K562 (cell line): Measurements from ENCODE around the gene CIB1. TPM values are rescaled to one million over a fixed set of nuclear protein-coding genes. Genes with fewer than 3 reads are reported as not detected.

Experiments
- CCNT2 ChIP-seq: IDR thresholded peaks from 2 replicates; pipeline ENCODE4 v1.6.1; 2011; ENCODE audit warnings: borderline replicate concordance, low read depth, mild to moderate bottlenecking, moderate library complexity, mixed read lengths, low read length; ENCODE audit not compliant: insufficient read length; ENCODE audit errors: extremely low read depth
- ELF2 ChIP-seq: fragments of 250-450 bp; sonication (Bioruptor Pico); IDR thresholded peaks from 2 replicates; pipeline ENCODE4 v1.5.0; 2021; ENCODE audit warnings: mild to moderate bottlenecking
- FUS ChIP-seq: fragments of 200-400 bp; formaldehyde crosslinking; optimal IDR thresholded peaks from 2 replicates; pipeline ENCODE3; 2017; ENCODE audit warnings: low read depth, low read length
- GTF2E2 ChIP-seq: fragments of 200-800 bp; sonication (Bioruptor generic); IDR thresholded peaks from 2 replicates; pipeline ENCODE4 v1.6.1; 2016; ENCODE audit warnings: missing genetic modification characterization, missing compliant biosample characterization
- HCFC1 ChIP-seq: IDR thresholded peaks from 2 replicates; pipeline ENCODE4 v1.6.1; 2012; ENCODE audit warnings: low read depth, low read length, improper control_type of control experiment
- HSF4 ChIP-seq: fragments of 250-450 bp; sonication (Bioruptor Pico); IDR thresholded peaks from 2 replicates; pipeline ENCODE4 v2.1.2; 2022; ENCODE audit warnings: mild to moderate bottlenecking, moderate library complexity, borderline replicate concordance
- POLR2A ChIP-seq: fragments of 450-650 bp; conservative IDR thresholded peaks from 2 replicates; pipeline ENCODE4 v1.6.1; 2016
- RBBP5 ChIP-seq: fragments of 200-600 bp; sonication (generic); IDR thresholded peaks from 2 replicates; pipeline ENCODE4 v1.6.1; 2012; ENCODE audit warnings: borderline replicate concordance, mild to moderate bottlenecking, low read length, control low read depth, inconsistent platforms; ENCODE audit not compliant: insufficient read depth, poor library complexity, severe bottlenecking
- SNIP1 ChIP-seq: fragments of 450-650 bp; IDR thresholded peaks from 2 replicates; pipeline ENCODE4 v1.7.1; 2017; ENCODE audit warnings: low read depth, mild to moderate bottlenecking
- ZBTB1 ChIP-seq: sonication (generic); formaldehyde crosslinking; IDR thresholded peaks from 2 replicates; pipeline ENCODE4 v1.8.1; 2023; ENCODE audit warnings: missing genetic modification reagents, low read depth, mild to moderate bottlenecking, borderline replicate concordance
- polyA plus RNA-seq, 8 experiments: library from polyadenylated mRNA; depleted of rRNA in 4 of 8; stranded (reverse) in 5 of 8; unstranded in 3 of 8; fragments of >200 nt; fragmentation: Nextera tagmentation in 2 of 8; fragmentation: Illumina TruSeq in 1 of 8; extraction: Ambion mirVana in 2 of 8; extraction: Trizol in 1 of 8; gene quantifications; 2 replicates each; pipeline versions ENCODE4 v1.2.1 to v1.2.3, GENCODE V29; 2011 to 2014; ENCODE audit warnings: inconsistent platforms in 1 of 8, missing spikeins in 1 of 8
- total RNA-seq, 7 experiments: library from RNA; depleted of rRNA in 6 of 7; stranded (reverse); fragments of >200 nt in 6 of 7; fragmentation: Illumina TruSeq in 2 of 7; extraction: Trizol in 2 of 7; gene quantifications; 2 replicates each; pipeline versions ENCODE4 v1.2.1 to v1.2.3, GENCODE V29; 2011 to 2021; ENCODE audit warnings: low replicate concordance in 1 of 7
- TF ChIP-seq, protein P1 (sequence below): sonication (generic); formaldehyde crosslinking; IDR thresholded peaks from 2 replicates; pipeline ENCODE4 v1.8.1; 2022; ENCODE audit warnings: missing genetic modification reagents
- TF ChIP-seq, protein P2 (sequence below): fragments of 250-450 bp; sonication (Bioruptor Pico); IDR thresholded peaks from 2 replicates; pipeline ENCODE4 v1.6.1; 2021; ENCODE audit warnings: mild to moderate bottlenecking
- TF ChIP-seq, protein P3 (sequence below): fragments of 150-350 bp; IDR thresholded peaks from 2 replicates; pipeline ENCODE4 v1.6.1; 2014; ENCODE audit warnings: low read depth, mild to moderate bottlenecking, low read length, borderline replicate concordance
- TF ChIP-seq, protein P4 (sequence below): sonication (generic); formaldehyde crosslinking; IDR thresholded peaks from 2 replicates; pipeline ENCODE4 v1.8.1; 2023; ENCODE audit warnings: mild to moderate bottlenecking, missing genetic modification reagents
- TF ChIP-seq, protein P5 (sequence below): IDR thresholded peaks from 2 replicates; pipeline ENCODE4 v1.6.1; 2011; ENCODE audit not compliant: insufficient read length; ENCODE audit errors: extremely low read depth
- TF ChIP-seq, protein P6 (sequence below): fragments of 250-450 bp; sonication (Bioruptor Pico); IDR thresholded peaks from 2 replicates; pipeline ENCODE4 v1.4.0; 2020; ENCODE audit warnings: mild to moderate bottlenecking, moderate library complexity

The CIB1 gene
- total and polyA plus RNA-seq, 9 of the 15 experiments (the other 6 are each of a cell fraction or from before 2014, with no cell fraction given): 14.9 to 136 (median 64.5) TPM

DNA sequence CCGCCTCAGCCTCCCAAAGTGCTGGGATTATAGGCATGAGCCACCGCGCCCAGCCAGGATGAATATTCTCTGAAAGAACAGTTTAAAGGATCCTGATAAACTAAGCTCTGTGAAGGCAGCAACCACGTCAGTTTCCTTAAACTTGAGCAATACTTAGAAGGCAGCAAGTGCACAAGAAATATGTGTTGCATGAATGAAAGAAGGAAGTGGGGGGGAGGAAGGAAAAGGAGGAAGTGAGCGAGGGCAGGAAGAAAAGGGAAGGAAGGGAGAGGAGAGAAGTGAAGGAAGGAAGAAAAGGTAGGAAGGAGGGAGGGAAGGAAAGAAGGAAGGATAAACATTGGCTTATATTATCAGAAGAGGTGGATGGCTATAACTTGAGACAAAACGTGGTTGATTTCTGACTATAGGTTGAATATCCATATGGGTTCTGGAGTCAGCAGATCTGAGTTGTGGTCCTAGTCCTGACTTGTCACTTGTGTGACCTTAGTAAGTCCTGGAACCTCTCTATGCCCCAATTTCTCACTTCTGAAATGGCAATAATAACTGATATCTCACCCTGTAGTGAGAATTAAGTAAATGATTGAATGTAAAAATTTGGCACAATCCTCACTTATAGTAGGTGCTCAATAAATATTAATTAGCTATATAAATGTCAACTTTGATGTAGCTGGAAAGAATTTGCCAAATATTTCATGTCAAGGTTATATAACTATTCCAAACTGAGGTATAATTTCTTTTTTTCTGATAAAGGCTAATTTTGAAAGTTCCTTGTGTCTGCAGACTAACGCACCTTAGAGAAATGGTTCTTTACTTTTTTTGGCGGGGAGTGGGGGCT lies 44.6 kb downstream of the CIB1 start (continued):
- TF ChIP-seq HSF4 (no peak), ZBTB1 (CRISPR knock-in tag) (no peak), GTF2E2 (tag) (no peak), RBBP5 (no peak), FUS (no peak), POLR2A (no peak), SNIP1 (no peak), CCNT2 (no peak), HCFC1 (no peak), ELF2 (no peak)
- TF ChIP-seq, protein P1, sequence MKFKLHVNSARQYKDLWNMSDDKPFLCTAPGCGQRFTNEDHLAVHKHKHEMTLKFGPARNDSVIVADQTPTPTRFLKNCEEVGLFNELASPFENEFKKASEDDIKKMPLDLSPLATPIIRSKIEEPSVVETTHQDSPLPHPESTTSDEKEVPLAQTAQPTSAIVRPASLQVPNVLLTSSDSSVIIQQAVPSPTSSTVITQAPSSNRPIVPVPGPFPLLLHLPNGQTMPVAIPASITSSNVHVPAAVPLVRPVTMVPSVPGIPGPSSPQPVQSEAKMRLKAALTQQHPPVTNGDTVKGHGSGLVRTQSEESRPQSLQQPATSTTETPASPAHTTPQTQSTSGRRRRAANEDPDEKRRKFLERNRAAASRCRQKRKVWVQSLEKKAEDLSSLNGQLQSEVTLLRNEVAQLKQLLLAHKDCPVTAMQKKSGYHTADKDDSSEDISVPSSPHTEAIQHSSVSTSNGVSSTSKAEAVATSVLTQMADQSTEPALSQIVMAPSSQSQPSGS (CRISPR knock-in tag): no peak
- TF ChIP-seq, protein P2, sequence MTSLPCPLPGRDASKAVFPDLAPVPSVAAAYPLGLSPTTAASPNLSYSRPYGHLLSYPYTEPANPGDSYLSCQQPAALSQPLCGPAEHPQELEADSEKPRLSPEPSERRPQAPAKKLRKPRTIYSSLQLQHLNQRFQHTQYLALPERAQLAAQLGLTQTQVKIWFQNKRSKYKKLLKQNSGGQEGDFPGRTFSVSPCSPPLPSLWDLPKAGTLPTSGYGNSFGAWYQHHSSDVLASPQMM (CRISPR knock-in tag): no peak
- TF ChIP-seq, protein P3, sequence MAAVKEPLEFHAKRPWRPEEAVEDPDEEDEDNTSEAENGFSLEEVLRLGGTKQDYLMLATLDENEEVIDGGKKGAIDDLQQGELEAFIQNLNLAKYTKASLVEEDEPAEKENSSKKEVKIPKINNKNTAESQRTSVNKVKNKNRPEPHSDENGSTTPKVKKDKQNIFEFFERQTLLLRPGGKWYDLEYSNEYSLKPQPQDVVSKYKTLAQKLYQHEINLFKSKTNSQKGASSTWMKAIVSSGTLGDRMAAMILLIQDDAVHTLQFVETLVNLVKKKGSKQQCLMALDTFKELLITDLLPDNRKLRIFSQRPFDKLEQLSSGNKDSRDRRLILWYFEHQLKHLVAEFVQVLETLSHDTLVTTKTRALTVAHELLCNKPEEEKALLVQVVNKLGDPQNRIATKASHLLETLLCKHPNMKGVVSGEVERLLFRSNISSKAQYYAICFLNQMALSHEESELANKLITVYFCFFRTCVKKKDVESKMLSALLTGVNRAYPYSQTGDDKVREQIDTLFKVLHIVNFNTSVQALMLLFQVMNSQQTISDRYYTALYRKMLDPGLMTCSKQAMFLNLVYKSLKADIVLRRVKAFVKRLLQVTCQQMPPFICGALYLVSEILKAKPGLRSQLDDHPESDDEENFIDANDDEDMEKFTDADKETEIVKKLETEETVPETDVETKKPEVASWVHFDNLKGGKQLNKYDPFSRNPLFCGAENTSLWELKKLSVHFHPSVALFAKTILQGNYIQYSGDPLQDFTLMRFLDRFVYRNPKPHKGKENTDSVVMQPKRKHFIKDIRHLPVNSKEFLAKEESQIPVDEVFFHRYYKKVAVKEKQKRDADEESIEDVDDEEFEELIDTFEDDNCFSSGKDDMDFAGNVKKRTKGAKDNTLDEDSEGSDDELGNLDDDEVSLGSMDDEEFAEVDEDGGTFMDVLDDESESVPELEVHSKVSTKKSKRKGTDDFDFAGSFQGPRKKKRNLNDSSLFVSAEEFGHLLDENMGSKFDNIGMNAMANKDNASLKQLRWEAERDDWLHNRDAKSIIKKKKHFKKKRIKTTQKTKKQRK: no peak
- TF ChIP-seq, protein P4, sequence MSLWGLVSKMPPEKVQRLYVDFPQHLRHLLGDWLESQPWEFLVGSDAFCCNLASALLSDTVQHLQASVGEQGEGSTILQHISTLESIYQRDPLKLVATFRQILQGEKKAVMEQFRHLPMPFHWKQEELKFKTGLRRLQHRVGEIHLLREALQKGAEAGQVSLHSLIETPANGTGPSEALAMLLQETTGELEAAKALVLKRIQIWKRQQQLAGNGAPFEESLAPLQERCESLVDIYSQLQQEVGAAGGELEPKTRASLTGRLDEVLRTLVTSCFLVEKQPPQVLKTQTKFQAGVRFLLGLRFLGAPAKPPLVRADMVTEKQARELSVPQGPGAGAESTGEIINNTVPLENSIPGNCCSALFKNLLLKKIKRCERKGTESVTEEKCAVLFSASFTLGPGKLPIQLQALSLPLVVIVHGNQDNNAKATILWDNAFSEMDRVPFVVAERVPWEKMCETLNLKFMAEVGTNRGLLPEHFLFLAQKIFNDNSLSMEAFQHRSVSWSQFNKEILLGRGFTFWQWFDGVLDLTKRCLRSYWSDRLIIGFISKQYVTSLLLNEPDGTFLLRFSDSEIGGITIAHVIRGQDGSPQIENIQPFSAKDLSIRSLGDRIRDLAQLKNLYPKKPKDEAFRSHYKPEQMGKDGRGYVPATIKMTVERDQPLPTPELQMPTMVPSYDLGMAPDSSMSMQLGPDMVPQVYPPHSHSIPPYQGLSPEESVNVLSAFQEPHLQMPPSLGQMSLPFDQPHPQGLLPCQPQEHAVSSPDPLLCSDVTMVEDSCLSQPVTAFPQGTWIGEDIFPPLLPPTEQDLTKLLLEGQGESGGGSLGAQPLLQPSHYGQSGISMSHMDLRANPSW (CRISPR knock-in tag): no peak
- TF ChIP-seq, protein P5, sequence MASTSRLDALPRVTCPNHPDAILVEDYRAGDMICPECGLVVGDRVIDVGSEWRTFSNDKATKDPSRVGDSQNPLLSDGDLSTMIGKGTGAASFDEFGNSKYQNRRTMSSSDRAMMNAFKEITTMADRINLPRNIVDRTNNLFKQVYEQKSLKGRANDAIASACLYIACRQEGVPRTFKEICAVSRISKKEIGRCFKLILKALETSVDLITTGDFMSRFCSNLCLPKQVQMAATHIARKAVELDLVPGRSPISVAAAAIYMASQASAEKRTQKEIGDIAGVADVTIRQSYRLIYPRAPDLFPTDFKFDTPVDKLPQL: no peak
- TF ChIP-seq, protein P6, sequence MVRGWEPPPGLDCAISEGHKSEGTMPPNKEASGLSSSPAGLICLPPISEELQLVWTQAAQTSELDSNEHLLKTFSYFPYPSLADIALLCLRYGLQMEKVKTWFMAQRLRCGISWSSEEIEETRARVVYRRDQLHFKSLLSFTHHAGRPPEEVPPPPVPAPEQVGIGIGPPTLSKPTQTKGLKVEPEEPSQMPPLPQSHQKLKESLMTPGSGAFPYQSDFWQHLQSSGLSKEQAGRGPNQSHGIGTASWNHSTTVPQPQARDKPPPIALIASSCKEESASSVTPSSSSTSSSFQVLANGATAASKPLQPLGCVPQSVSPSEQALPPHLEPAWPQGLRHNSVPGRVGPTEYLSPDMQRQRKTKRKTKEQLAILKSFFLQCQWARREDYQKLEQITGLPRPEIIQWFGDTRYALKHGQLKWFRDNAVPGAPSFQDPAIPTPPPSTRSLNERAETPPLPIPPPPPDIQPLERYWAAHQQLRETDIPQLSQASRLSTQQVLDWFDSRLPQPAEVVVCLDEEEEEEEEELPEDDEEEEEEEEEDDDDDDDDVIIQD (CRISPR knock-in tag): no peak
